Measurements from ENCODE around the gene MAP3K5.

DNA sequence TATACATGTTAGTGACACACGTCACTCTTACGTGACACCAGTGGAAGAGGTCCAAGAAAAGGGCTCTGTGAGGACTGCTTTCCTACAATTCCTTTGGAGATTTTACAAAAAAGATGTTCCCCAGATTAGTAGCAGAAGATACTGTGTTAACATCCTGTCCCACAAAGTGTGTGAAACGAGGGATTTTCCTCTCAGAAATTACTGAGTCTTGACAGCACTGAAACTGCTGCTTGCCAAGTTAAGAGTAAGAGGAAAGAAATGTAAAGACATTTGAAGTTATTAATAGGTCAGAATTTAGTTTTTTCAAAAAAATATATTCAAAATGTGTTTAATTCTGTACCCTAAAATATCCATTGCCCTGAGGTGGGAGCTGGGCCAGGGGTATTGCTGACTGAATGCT, 183.3 kb downstream of the MAP3K5 start:
- TF ChIP-seq ZC3H10 (CRISPR knock-in tag; IDR thresholded peaks at IDR 0.05): no peak
- TF ChIP-seq ARNTL (CRISPR knock-in tag; IDR thresholded peaks at IDR 0.05; ENCODE audit: borderline replicate concordance, low read depth): no peak
- TF ChIP-seq ESRRG (CRISPR knock-in tag; IDR thresholded peaks at IDR 0.05): no peak
- TF ChIP-seq, protein P1, sequence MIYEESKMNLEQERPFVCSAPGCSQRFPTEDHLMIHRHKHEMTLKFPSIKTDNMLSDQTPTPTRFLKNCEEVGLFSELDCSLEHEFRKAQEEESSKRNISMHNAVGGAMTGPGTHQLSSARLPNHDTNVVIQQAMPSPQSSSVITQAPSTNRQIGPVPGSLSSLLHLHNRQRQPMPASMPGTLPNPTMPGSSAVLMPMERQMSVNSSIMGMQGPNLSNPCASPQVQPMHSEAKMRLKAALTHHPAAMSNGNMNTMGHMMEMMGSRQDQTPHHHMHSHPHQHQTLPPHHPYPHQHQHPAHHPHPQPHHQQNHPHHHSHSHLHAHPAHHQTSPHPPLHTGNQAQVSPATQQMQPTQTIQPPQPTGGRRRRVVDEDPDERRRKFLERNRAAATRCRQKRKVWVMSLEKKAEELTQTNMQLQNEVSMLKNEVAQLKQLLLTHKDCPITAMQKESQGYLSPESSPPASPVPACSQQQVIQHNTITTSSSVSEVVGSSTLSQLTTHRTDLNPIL (CRISPR knock-in tag; IDR thresholded peaks at IDR 0.05; ENCODE audit: low read depth): no peak
- TF ChIP-seq RARB (CRISPR knock-in tag; IDR thresholded peaks at IDR 0.05): no peak
- no peak for TF ChIP-seq BACH2 (CRISPR knock-in tag; IDR thresholded peaks at IDR 0.05; ENCODE audit: borderline replicate concordance)
- no peak for TF ChIP-seq TSHZ2 (CRISPR knock-in tag; IDR thresholded peaks at IDR 0.05)
- no peak for TF ChIP-seq ZFP3 (CRISPR knock-in tag; IDR thresholded peaks at IDR 0.05)
- no peak for TF ChIP-seq ZNF8 (CRISPR knock-in tag; IDR thresholded peaks at IDR 0.05)
